GM12878 (cell line): ENCODE measurements around the gene ZNF227. TPM values are rescaled to one million over a fixed set of nuclear protein-coding genes. Genes with fewer than 3 reads are reported as not detected.

Experiments
- ATAC-seq: fragments of 200-7000 bp; cut with Tn5 transposase; 3 replicates; pipeline ENCODE4 v1.9.1; 2020; ENCODE audit warnings: mild to moderate bottlenecking, moderate library complexity
- BruUV-seq: library from RNA; stranded (reverse); fragments of 400-500 nt; replicated peaks from 2 replicates; lab custom pipeline; 2021; lab: Mats Ljungman, UMichigan
- CTCF ChIA-PET: fragments of 300-600 bp; sonication (Branson Sonifier 250); formaldehyde crosslinking; extraction: SDS; loops from one replicate; lab custom pipeline; 2021; ENCODE audit warnings: inconsistent platforms; lab: Yijun Ruan, JAX
- POLR2A ChIA-PET: fragments of 350-600 bp; formaldehyde crosslinking; extraction: SDS; loops from one replicate; lab custom pipeline; 2021; ENCODE audit warnings: inconsistent platforms; lab: Charles Lee
- RAD21 ChIA-PET: fragments of 300-600 bp; sonication (Branson Sonifier 250); formaldehyde crosslinking; loops from one replicate; lab custom pipeline; 2023; ENCODE audit warnings: antibody characterized with exemption; ENCODE audit not compliant: unreplicated experiment; lab: Charles Lee
- SMC1A ChIA-PET: fragments of 300-600 bp; sonication (Branson Sonifier 250); formaldehyde crosslinking; loops from one replicate; lab custom pipeline; 2023; ENCODE audit not compliant: unreplicated experiment, uncharacterized antibody; lab: Charles Lee
- DNase-seq: peaks from one replicate; pipeline ENCODE4 v3.0.0-alpha.2; 2011; ENCODE audit warnings: low read depth, low spot score
- FAIRE-seq: peaks from 3 replicates; lab custom pipeline; 2011; peaks lifted over from hg19 to GRCh38; lab: Jason Lieb, UNC
- H2AFZ ChIP-seq: 2 replicates; pipeline ENCODE4 v1.6.0; 2011; ENCODE audit warnings: low read depth, low read length, control low read depth; ENCODE audit not compliant: control insufficient read depth
- H3K27ac ChIP-seq: 2 replicates; pipeline ENCODE4 v1.5.1; 2011; ENCODE audit warnings: control low read depth; ENCODE audit not compliant: control insufficient read depth, insufficient read depth
- H3K27me3 ChIP-seq, 2 experiments: replicated peaks in 1 of 2; 2 replicates each; pipeline versions ENCODE4 v1.6.0 to v1.6.1; 2011; ENCODE audit warnings: low read length in 1 of 2; ENCODE audit not compliant: control insufficient read depth in 2 of 2, insufficient read depth in 2 of 2
- H3K36me3 ChIP-seq, 2 experiments: 2 replicates each; pipeline ENCODE4 v1.5.1; 2011; ENCODE audit warnings: low read length in 1 of 2; ENCODE audit not compliant: control insufficient read depth in 2 of 2, insufficient read depth in 2 of 2
- H3K4me1 ChIP-seq: 2 replicates; pipeline ENCODE4 v1.6.1; 2011; ENCODE audit warnings: mild to moderate bottlenecking, low read length, moderate library complexity, mixed read lengths; ENCODE audit not compliant: control insufficient read depth, insufficient read depth
- H3K4me2 ChIP-seq: 2 replicates; pipeline ENCODE4 v1.6.0; 2011; ENCODE audit warnings: control low read depth; ENCODE audit not compliant: control insufficient read depth, insufficient read depth
- H3K4me3 ChIP-seq: fragments of 200-600 bp; sonication (generic); 2 replicates; pipeline ENCODE4 v1.5.1; 2016
- H3K79me2 ChIP-seq: 2 replicates; pipeline ENCODE4 v1.6.0; 2011; ENCODE audit warnings: low read length; ENCODE audit not compliant: control insufficient read depth, insufficient read depth
- H3K9ac ChIP-seq: 2 replicates; pipeline ENCODE4 v1.8.0; 2011; ENCODE audit warnings: low read length, control low read depth, mixed read lengths; ENCODE audit not compliant: control insufficient read depth, insufficient read depth
- H3K9me3 ChIP-seq: replicated peaks from 3 replicates; pipeline ENCODE4 v1.5.1; 2011; ENCODE audit warnings: mild to moderate bottlenecking, low read length; ENCODE audit not compliant: control insufficient read depth, insufficient read depth
- H4K20me1 ChIP-seq: 2 replicates; pipeline ENCODE4 v1.6.0; 2011; ENCODE audit not compliant: control insufficient read depth, insufficient read depth
- CBX3 ChIP-seq: fragments of 200-600 bp; sonication (generic); IDR thresholded peaks from 2 replicates; pipeline ENCODE4 v1.6.1; 2016; ENCODE audit warnings: low read depth, borderline replicate concordance
- EGR1 ChIP-seq, 2 experiments: IDR thresholded peaks; 1 replicate in 1 of 2; 2 replicates in 1 of 2; pipeline ENCODE4 v1.6.1; 2011 to 2012; ENCODE audit warnings: low read depth in 2 of 2, low read length in 2 of 2, borderline replicate concordance in 1 of 2, mild to moderate bottlenecking in 1 of 2, moderate library complexity in 1 of 2
- ETV6 ChIP-seq, 2 experiments: fragments of 450-650 bp in 1 of 2; IDR thresholded peaks in 1 of 2; conservative IDR thresholded peaks in 1 of 2; 2 replicates each; pipeline ENCODE4 v1.6.1; 2014; ENCODE audit warnings: antibody characterized with exemption in 1 of 2, borderline replicate concordance in 1 of 2, low read depth in 1 of 2, mild to moderate bottlenecking in 1 of 2, moderate library complexity in 1 of 2
- KLF5 ChIP-seq: fragments of 450-650 bp; IDR thresholded peaks from 2 replicates; pipeline ENCODE4 v1.6.1; 2014; ENCODE audit warnings: mild to moderate bottlenecking; ENCODE audit not compliant: partially characterized antibody
- LARP7 ChIP-seq: fragments of 450-650 bp; IDR thresholded peaks from 2 replicates; pipeline ENCODE4 v1.6.1; 2017; ENCODE audit warnings: mild to moderate bottlenecking
- PRDM15 ChIP-seq: fragments of 450-650 bp; formaldehyde crosslinking; IDR thresholded peaks from 2 replicates; pipeline ENCODE4 v1.4.0; 2020; ENCODE audit warnings: mild to moderate bottlenecking, moderate library complexity
- SMAD5 ChIP-seq: IDR thresholded peaks from 2 replicates; pipeline ENCODE4 v1.6.1; 2016; ENCODE audit warnings: antibody characterized with exemption, low read depth
- TBL1XR1 ChIP-seq: IDR thresholded peaks from 2 replicates; pipeline ENCODE4 v1.6.1; 2012; ENCODE audit warnings: low read depth, low read length, improper control_type of control experiment
- WGBS: methylation state at CpG from one replicate; pipeline ENCODE4 v1.1.6; 2016; ENCODE audit warnings: low lambda C conversion rate; ENCODE audit not compliant: insufficient replicate concordance, insufficient coverage; ENCODE audit errors: missing lambda C conversion rate; 5-methylcytosine and 5-hydroxymethylcytosine counted together
- in situ Hi-C: fragments of 300-500 bp; cut with MboI; formaldehyde crosslinking; loops from 9 replicates; pipeline ENCODE4 v1.14.3; 2018; ENCODE audit warnings: mixed read lengths
- intact Hi-C: fragments of 100-400 bp; cut with micrococcal nuclease; formaldehyde crosslinking; loops from one replicate; pipeline ENCODE4 v1.14.2; 2022; ENCODE audit not compliant: unreplicated experiment
- polyA plus RNA-seq, 11 experiments: library from polyadenylated mRNA; depleted of rRNA in 4 of 11; unstranded in 6 of 11; stranded (reverse) in 5 of 11; fragments of >200 nt; fragmentation: Nextera tagmentation in 4 of 11; fragmentation: Illumina TruSeq in 1 of 11; extraction: Ambion mirVana in 4 of 11; extraction: Trizol in 1 of 11; gene quantifications; 1 replicate in 1 of 11; 2 replicates in 10 of 11; pipeline versions ENCODE4 v1.2.1 to v1.2.3, GENCODE V29; 2011 to 2016; ENCODE audit warnings: inconsistent platforms in 2 of 11, missing spikeins in 2 of 11, low read depth in 1 of 11
- total RNA-seq, 4 experiments: library from RNA; depleted of rRNA in 3 of 4; stranded (reverse); fragments of >200 nt in 3 of 4; fragmentation: Illumina TruSeq in 1 of 4; extraction: Trizol in 1 of 4; gene quantifications; 2 replicates each; pipeline versions ENCODE4 v1.2.1 to v1.2.3, GENCODE V29; 2013 to 2021

ZNF227 gene
- total and polyA plus RNA-seq, 10 of the 15 experiments (the other 5 are each of a cell fraction or from before 2014, with no cell fraction given) = 4.3 to 22.9 (median 13.0) TPM

GRCh38 chr19:44204772-44205171 is 7.6 kb upstream of the ZNF227 start:
- no peaks in the 10 kb centered on the region for H3K36me3 ChIP-seq
- WGBS = 66% methylated on average over 2 of the region's 2 CpGs

More at GRCh38 chr19:44204772-44205171, 7.6 kb upstream of the ZNF227 start:
- no TSS peak for BruUV-seq
- FAIRE-seq (no peak), ATAC-seq (no peak), DNase-seq (no peak)
- Histone ChIP-seq H3K9ac (no peak overlapping the region), H3K79me2 (no peaks in the 10 kb centered on the region), H2AFZ (no peak overlapping the region), H3K4me2 (no peak overlapping the region), H4K20me1 (no peaks in the 10 kb centered on the region), H3K27ac (no peak overlapping the region), H3K4me1 (no peaks in the 10 kb centered on the region), H3K27me3 (no peaks in the 10 kb centered on the region), H3K4me3 (no peak overlapping the region), H3K9me3 (peaks cover 4% of the 10 kb centered on the region)
- intact Hi-C loops (no loop called here), in situ Hi-C loops (no loop called here)
- ChIA-PET POLR2A (no interaction called here), CTCF (no interaction called here), SMC1A (no interaction called here), RAD21 (no interaction called here)
- no peak for TF ChIP-seq PRDM15
- TF ChIP-seq SMAD5 = no peak
- no peak for TF ChIP-seq LARP7
- TF ChIP-seq CBX3 = no peak
- TF ChIP-seq ETV6 (conservative IDR thresholded peaks at IDR 0.05 in 1 of 2, IDR thresholded peaks at IDR 0.05 in 1 of 2; ENCODE audit: borderline replicate concordance in 1 of 2, low read depth in 1 of 2) = no peak
- TF ChIP-seq EGR1 (IDR thresholded peaks at IDR 0.05; ENCODE audit: borderline replicate concordance in 1 of 2, low read depth in 2 of 2, low read length in 2 of 2) = no peak
- no peak for TF ChIP-seq KLF5
- no peak for TF ChIP-seq TBL1XR1
